PC-3 (cell line): ENCODE data around the gene POLR3B. TPM values are rescaled to one million over a fixed set of nuclear protein-coding genes. Genes with fewer than 3 reads are reported as not detected.

Experiments used
- ATAC-seq: fragments of 200-7000 bp; cut with Tn5 transposase; 2 replicates; pipeline ENCODE4 v1.9.1; 2020; ENCODE audit warnings: mild to moderate bottlenecking, moderate library complexity
- BruUV-seq: library from RNA; stranded (reverse); fragments of 400-500 nt; replicated peaks from 2 replicates; lab custom pipeline; 2021; lab: Mats Ljungman, UMichigan
- CTCF ChIA-PET: fragments of 300-600 bp; sonication (Branson Sonifier 250); formaldehyde crosslinking; loops from one replicate; lab custom pipeline; 2022; ENCODE audit warnings: antibody characterized with exemption; lab: Charles Lee
- POLR2A ChIA-PET: fragments of 300-600 bp; sonication (Branson Sonifier 250); formaldehyde crosslinking; loops from one replicate; lab custom pipeline; 2022; ENCODE audit warnings: antibody characterized with exemption; ENCODE audit not compliant: unreplicated experiment; lab: Charles Lee
- DNase-seq: peaks from one replicate; pipeline ENCODE4 v3.0.0-alpha.2; 2015
- H2AFZ ChIP-seq: fragments of 300-600 bp; sonication (generic); 2 replicates; pipeline ENCODE4 v1.6.0; 2016; ENCODE audit warnings: antibody characterized with exemption, low read length
- H3F3A ChIP-seq: fragments of 300-600 bp; sonication (generic); one replicate; pipeline ENCODE4 v1.6.0; 2017; ENCODE audit warnings: antibody characterized with exemption, low read length, control low read depth, mild to moderate bottlenecking; ENCODE audit not compliant: unreplicated experiment
- H3K27ac ChIP-seq: fragments of 300-600 bp; sonication (generic); 2 replicates; pipeline ENCODE4 v1.5.1; 2016; ENCODE audit warnings: mild to moderate bottlenecking, low read length
- H3K27me3 ChIP-seq: fragments of 300-600 bp; sonication (generic); 2 replicates; pipeline ENCODE4 v1.6.1; 2016; ENCODE audit warnings: low read length, mixed read lengths
- H3K36me3 ChIP-seq: fragments of 300-600 bp; sonication (generic); 2 replicates; pipeline ENCODE4 v1.6.1; 2016; ENCODE audit warnings: low read depth, mixed run types, low read length, mixed read lengths
- H3K4me1 ChIP-seq: fragments of 300-600 bp; sonication (generic); 2 replicates; pipeline ENCODE4 v1.5.1; 2016; ENCODE audit warnings: low read length; ENCODE audit not compliant: insufficient read depth
- H3K4me2 ChIP-seq: fragments of 300-600 bp; sonication (generic); 2 replicates; pipeline ENCODE4 v1.6.0; 2016; ENCODE audit warnings: low read length
- H3K4me3 ChIP-seq: fragments of 300-600 bp; sonication (generic); 2 replicates; pipeline ENCODE4 v1.5.1; 2016; ENCODE audit warnings: mild to moderate bottlenecking, low read length, mixed read lengths
- H3K79me2 ChIP-seq: fragments of 300-600 bp; sonication (generic); 2 replicates; pipeline ENCODE4 v1.6.1; 2017; ENCODE audit warnings: low read length, mixed read lengths
- H3K9ac ChIP-seq: fragments of 300-600 bp; sonication (generic); 2 replicates; pipeline ENCODE4 v1.6.0; 2016; ENCODE audit warnings: mild to moderate bottlenecking, low read length
- H3K9me2 ChIP-seq: fragments of 300-600 bp; sonication (generic); replicated peaks from 2 replicates; pipeline ENCODE4 v1.6.1; 2016; ENCODE audit warnings: mixed run types, low read length, mixed read lengths
- H3K9me3 ChIP-seq: fragments of 300-600 bp; sonication (generic); 2 replicates; pipeline ENCODE4 v1.6.1; 2016; ENCODE audit warnings: low read length, mixed read lengths
- H4K20me1 ChIP-seq: fragments of 300-600 bp; sonication (generic); 2 replicates; pipeline ENCODE4 v1.6.1; 2016; ENCODE audit warnings: low read length, mixed read lengths
- EZH2 ChIP-seq: fragments of 300-600 bp; sonication (generic); IDR thresholded peaks from one replicate; pipeline ENCODE4 v1.6.1; 2017; ENCODE audit warnings: antibody characterized with exemption, mild to moderate bottlenecking, low read length; ENCODE audit not compliant: unreplicated experiment
- EZH2phosphoT487 ChIP-seq: fragments of 300-600 bp; sonication (generic); IDR thresholded peaks from 2 replicates; pipeline ENCODE4 v1.6.1; 2018; ENCODE audit warnings: mild to moderate bottlenecking, antibody characterized with exemption, low read length, borderline replicate concordance
- intact Hi-C: fragments of 100-400 bp; cut with micrococcal nuclease; formaldehyde crosslinking; loops from 2 replicates; pipeline ENCODE4 v1.9.0; 2023
- total RNA-seq: library from RNA; depleted of rRNA; stranded (reverse); fragments of >200 nt; gene quantifications from 2 replicates; pipeline ENCODE4 v1.2.3, GENCODE V29; 2014
- TF ChIP-seq, protein P1 (sequence below): fragments of 300-600 bp; sonication (generic); conservative IDR thresholded peaks from 2 replicates; pipeline ENCODE4 v1.5.1; 2017; ENCODE audit warnings: antibody characterized with exemption, low read depth, mild to moderate bottlenecking, low read length

Gene POLR3B
- total RNA-seq, 1 experiment from 2014 or later, result 23.4 TPM

DNA sequence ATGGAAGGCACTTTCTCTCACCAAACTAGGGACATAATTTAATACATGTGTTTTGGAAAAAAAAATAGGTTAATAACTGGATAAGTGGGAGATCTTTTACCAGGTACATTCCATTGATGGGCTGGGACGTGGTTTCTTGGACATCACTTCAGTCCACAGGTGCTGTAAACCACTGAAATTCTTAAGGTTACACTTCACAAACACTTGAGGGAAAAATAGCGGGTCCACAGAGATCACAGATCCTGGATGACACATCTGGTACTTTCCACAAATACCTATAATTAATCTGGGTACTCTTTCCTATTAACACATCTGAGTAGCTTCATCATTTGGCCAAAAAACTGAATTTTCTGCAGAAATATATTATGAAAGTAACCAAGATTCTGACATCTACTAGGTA, 85.0 kb downstream of the POLR3B start:
- Histone ChIP-seq H3K9ac (no peak overlapping the region), H3K9me2 (no peaks in the 10 kb centered on the region), H3F3A (no peaks in the 10 kb centered on the region), H3K9me3 (no peaks in the 10 kb centered on the region), H3K27ac (no peak overlapping the region), H3K27me3 (no peaks in the 10 kb centered on the region), H3K4me2 (no peak overlapping the region), H3K36me3 (peaks cover 31% of the 10 kb centered on the region; the same call in 1 of the 2 replicates), H3K4me1 (no peaks in the 10 kb centered on the region), H3K79me2 (no peaks in the 10 kb centered on the region), H2AFZ (no peak overlapping the region), H4K20me1 (no peaks in the 10 kb centered on the region), H3K4me3 (no peak overlapping the region)
- CTCF ChIA-PET, result no interaction called here
- no peak for TF ChIP-seq EZH2phosphoT487
- no peak for TF ChIP-seq EZH2
- TF ChIP-seq, protein P1, sequence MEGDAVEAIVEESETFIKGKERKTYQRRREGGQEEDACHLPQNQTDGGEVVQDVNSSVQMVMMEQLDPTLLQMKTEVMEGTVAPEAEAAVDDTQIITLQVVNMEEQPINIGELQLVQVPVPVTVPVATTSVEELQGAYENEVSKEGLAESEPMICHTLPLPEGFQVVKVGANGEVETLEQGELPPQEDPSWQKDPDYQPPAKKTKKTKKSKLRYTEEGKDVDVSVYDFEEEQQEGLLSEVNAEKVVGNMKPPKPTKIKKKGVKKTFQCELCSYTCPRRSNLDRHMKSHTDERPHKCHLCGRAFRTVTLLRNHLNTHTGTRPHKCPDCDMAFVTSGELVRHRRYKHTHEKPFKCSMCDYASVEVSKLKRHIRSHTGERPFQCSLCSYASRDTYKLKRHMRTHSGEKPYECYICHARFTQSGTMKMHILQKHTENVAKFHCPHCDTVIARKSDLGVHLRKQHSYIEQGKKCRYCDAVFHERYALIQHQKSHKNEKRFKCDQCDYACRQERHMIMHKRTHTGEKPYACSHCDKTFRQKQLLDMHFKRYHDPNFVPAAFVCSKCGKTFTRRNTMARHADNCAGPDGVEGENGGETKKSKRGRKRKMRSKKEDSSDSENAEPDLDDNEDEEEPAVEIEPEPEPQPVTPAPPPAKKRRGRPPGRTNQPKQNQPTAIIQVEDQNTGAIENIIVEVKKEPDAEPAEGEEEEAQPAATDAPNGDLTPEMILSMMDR, result no peak
- POLR2A ChIA-PET, result interaction anchor here (0.6 kb wide), 1 partner anchor 292 kb away, joined by 4 read pairs; no protein-coding TSS in a partner anchor
- DNase-seq (peak; percentile 9), ATAC-seq (no peak)
- intact Hi-C loops, result no loop called here
- BruUV-seq, result no TSS peak

DNA sequence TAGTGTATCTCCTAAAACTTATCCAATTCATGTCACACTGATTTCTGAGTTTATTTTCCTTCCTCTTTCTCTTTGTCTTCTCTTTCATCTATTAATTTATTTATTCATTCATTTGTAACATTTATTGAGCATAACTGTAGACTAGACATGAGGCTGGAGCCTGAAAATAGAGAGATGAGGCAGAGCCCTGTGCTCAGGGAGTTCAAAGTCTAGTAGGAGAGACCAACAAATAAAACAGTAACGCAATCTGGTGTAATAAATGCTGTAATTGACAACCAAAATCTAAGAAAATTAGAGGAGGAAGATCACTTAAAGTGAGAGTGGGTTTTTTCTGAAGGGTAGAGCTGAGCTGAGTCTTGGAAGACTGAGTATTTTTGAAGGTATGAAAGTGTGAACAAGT, 87.5 kb downstream of the POLR3B start:
- DNase-seq (no peak), ATAC-seq (no peak)
- Histone ChIP-seq H2AFZ (no peak overlapping the region), H3K79me2 (no peaks in the 10 kb centered on the region), H3K4me1 (no peaks in the 10 kb centered on the region), H3F3A (no peaks in the 10 kb centered on the region), H3K9me2 (no peaks in the 10 kb centered on the region), H3K36me3 (peaks cover 24% of the 10 kb centered on the region; the same call in 1 of the 2 replicates), H3K4me3 (no peak overlapping the region), H3K4me2 (no peak overlapping the region), H3K9ac (no peak overlapping the region), H3K27ac (no peak overlapping the region), H4K20me1 (no peaks in the 10 kb centered on the region), H3K9me3 (no peaks in the 10 kb centered on the region), H3K27me3 (no peaks in the 10 kb centered on the region)
- ChIA-PET CTCF (no interaction called here), POLR2A (no interaction called here)
- intact Hi-C loops, result no loop called here
- no TSS peak for BruUV-seq
- TF ChIP-seq, protein P1, result no peak
- no peak for TF ChIP-seq EZH2phosphoT487
- no peak for TF ChIP-seq EZH2

DNA sequence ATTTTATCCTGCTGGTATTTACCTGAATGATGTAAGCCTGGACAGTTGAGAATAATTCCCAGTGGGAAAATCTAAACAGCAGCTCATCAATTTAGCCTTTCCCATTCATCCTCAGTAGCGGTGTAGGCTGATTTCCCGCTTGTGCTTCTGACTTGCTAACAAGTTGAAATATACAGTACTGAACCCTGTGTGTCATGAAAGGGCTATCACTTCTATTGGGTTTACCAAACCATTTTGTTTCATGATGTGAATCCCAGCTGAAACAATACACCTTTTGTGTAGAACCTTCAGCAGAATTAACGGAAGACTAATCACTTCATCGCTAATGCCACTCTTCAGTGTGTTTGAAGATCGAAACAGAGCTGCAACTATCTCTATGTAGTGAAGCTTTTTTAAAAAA, 88.4 kb downstream of the POLR3B start:
- Histone ChIP-seq H3K27me3 (no peaks in the 10 kb centered on the region), H3K9ac (no peak overlapping the region), H4K20me1 (no peaks in the 10 kb centered on the region), H3K27ac (no peak overlapping the region), H3K36me3 (peaks cover 19% of the 10 kb centered on the region; the same call in 1 of the 2 replicates), H3K4me2 (no peak overlapping the region), H3K4me1 (no peaks in the 10 kb centered on the region), H3K4me3 (no peak overlapping the region), H3K9me3 (no peaks in the 10 kb centered on the region), H2AFZ (no peak overlapping the region), H3K9me2 (no peaks in the 10 kb centered on the region), H3K79me2 (no peaks in the 10 kb centered on the region), H3F3A (no peaks in the 10 kb centered on the region)
- no peak for ATAC-seq
- no TSS peak for BruUV-seq
- CTCF ChIA-PET, result interaction anchor here (0.7 kb wide), 1 partner anchor 39 kb away, joined by 3 read pairs; no protein-coding TSS in a partner anchor
- intact Hi-C loops, result no loop called here
- POLR2A ChIA-PET, result interaction anchor here (0.7 kb wide), 2 partner anchors 88 to 537 kb away, joined by 3 read pairs; no protein-coding TSS in a partner anchor
- TF ChIP-seq EZH2, result no peak
- TF ChIP-seq, protein P1, result no peak
- no peak for DNase-seq
